8988T (cell line): ENCODE measurements around the gene IGHMBP2.
"Not testable (repeated sequence)": the region's sequence is repeated elsewhere in the genome, so short reads cannot be mapped to it uniquely, and the experiment has no call there.

Experiments used
- DNase-seq: peaks from one replicate; pipeline ENCODE4 v3.0.0; 2011

IGHMBP2 gene

DNA sequence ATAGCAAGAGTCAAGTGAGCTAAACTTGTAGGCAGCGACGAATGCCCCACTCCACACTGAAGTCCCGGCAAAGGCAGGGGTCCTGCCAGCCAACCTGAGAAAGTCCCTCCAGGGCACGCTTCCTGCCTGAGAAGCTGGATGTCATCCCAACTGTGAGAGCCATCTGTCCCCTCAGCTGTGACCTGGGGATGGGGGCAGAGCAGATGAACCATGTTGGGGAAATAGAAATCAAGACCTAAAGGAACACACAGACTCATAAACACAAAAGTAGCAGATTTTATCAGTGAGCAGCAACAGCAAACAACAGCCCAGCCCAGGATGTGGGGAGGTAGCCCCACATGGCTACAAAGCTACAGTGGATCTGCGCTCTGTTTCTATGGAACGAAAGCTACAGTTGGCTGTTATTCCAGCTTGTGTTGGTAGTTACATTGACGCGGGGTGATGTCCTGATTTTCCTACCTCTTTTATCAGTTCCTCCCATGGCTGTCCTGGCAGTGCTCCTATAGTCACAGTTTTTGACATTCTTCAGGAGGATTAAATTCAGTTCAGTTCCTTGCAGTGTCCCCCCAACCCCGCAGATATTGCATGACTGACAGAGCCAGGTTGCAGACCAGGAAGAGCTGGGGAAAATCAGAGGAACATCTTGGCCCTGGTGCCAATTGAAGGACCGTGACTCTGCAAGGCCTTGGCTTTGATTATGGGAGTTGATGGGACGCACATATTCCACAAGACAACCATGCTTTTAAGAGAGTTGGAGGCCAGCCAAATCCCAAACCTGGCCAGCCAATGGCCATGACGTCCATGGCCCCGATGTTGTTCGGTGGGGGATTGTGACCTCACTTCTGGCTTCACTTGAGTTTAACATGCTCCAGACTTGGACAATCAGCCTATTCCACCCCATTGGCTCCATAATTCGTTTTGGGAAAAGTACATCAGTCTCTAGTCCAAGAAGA is 62.5 kb downstream of the IGHMBP2 start:
- no peak for DNase-seq

DNA sequence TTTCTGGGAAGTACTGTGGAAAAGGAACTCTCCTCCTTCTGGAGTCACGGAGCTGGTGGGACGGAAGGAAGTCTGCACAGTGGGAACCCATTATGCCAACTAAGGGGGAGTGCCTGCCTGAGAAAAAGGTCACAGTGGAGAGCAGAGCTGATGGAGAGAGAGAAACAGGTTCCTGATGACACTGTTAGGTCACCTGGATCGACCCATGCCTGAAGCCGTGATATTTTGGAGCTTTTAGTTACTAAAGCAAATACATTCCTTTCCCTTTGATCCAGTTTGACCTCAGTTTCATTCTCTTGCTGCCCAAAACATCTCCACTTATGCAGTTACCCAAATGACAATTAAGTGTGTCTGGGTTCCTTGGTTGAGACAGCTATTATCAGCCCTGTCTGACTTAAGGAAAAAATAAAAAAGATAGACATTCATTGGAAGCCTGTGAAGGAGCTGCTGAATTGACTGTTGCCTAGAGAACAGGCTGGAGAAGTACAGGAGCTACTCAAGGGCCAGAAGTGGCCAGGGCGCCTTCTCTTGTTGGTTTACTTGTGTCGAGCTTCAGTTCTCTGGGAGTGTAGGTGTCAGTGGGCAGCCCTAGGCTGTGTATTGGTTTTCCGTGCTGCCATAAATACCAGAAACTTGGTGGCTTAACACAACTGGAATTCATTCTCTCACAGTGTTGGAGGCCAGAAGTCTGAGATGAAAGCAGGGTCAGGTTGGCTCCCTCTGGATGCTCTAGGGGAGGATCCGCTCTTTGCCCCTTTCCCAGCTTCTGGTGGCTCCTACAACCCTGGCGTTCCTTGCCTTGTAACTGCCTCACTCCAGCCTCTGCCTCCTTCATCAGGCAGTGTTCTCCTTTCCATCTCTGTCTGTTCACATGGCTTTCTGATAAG is 63.4 kb downstream of the IGHMBP2 start:
- DNase-seq = no peak

DNA sequence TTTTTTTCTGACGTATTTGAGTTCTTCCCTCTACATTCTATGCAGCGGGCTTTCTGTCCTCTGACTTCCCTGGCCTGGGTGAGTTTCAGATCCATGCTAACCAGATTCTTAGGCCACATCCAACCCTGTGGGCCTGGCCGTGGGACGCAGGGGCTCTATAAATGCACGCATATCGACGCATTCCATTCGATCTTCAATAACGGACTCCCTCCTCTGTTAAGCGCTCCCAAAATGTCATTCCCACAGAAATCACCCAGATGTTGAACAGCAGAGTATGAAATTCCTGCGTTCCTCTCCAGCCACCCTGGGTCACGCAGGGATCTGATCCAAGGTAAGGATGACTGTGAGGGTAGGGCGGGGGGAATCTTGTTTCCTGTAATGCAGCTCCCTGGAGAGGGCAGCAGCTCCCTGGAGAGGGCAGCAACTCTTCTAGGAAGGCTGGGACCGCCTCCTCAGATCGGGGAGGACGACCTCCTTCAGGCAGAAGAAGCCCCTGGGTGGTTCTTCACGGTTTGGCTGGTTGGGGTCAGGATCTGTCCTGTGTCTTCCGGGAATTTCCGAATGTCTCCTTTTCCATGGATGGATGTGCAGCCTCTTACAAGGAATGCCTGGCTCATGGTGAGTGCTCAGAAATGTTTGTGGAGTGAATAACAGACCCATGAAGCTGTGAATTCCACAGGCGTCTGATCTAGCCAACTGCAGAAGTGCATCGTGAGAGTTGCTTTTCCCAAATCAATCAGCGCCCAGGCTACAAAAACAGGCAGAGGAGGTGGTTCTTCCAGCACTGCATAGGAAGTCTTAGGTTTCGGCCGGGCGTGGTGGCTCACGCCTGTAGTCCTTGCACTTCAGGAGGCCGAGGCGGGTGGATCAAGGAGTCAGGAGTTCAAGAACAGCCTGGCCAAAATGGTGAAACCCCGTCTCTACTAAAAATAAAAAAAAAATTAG is 64.9 kb downstream of the IGHMBP2 start:
- no peak for DNase-seq

DNA sequence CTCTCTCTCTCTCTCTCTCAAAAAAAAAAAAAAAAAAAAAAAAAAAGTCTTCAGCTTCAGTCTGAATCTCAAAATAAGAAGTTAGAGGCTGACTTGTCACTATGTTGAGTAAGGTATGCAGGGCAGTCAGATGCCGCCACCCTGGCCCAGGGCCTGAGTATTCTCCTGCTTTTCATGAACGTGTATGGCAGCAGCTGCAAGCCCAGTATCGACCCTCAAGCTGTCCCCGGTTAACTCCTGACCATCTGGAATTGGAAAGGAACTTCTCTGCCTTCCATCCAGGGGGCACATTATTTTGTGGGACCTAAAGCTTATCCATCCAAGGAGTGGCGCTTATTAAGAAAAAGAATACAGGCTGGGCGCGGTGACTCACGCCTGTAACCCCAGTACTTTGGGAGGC is 65.7 kb downstream of the IGHMBP2 start:
- no peak for DNase-seq

DNA sequence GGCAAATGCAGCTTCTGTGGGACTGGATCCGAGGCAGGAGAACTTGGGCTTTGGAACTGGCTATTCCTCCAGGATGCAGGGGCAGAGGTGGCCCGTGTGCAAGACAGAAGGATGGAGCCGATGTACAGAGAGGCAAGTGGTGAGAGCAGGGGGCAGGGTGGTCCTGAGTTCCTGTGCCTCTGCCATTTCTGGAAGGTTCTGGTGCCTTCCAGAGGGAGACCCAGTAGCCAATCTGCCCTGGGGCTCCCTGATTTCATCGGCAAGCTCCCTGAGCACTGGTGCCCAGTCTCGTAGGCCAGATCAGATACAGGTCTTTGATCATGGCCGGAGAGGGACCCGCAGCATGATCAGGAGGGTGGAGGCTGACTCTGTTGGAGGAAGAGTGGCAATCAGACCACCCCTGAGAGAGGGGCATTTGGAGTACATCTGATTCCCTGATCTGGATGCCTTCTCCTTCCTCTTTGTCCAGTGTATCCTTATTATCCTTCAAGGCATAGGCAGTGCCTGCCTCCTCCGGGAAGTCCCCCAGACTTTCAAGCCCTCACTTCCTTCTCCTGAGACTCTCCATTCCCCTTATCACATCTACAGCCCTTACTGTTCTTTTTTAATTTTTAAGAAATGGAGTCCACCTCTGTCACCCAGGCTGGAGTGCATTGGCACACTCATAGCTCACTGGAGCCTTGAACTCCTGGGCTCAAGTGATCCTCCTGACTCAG is 67.4 kb downstream of the IGHMBP2 start:
- no peak for DNase-seq

DNA sequence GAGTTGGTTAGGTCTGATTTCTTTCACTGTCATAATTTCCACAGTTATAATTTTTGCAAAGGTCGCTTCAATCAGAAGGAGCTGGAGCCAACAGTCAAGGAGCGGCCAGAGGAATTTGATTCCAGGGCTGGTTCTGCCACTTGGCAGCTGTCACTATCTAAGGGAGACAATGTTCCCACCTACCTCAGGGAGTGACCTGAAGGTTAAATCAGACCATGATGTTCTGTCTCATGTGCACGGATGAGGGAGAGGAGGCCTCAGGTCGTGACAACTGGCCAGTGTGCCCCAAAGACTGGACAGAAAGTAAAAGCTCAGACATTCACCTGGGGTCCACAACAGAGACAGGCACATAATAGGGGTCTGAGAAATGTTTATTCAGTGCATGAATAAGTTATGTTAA is 69.5 kb downstream of the IGHMBP2 start:
- no peak for DNase-seq

DNA sequence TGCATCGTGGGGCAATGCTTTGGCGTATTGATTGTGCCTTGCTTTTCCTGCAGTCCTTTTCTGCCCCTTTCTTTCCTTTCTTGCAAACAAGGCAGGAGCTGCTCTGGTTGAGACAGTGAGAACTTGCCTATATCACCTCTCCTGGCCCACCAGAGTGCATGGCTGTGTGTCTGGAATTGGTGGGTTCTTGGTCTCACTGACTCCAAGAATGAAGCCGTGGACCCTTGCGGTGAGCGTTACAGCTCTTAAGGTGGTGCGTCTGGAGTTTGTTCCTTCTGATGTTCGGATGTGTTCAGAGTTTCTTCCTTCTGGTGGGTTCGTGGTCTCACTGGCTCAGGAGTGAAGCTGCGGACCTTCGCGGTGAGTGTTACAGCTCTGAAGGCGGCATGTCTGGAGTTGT is 70.0 kb downstream of the IGHMBP2 start:
- DNase-seq = not testable (repeated sequence)

DNA sequence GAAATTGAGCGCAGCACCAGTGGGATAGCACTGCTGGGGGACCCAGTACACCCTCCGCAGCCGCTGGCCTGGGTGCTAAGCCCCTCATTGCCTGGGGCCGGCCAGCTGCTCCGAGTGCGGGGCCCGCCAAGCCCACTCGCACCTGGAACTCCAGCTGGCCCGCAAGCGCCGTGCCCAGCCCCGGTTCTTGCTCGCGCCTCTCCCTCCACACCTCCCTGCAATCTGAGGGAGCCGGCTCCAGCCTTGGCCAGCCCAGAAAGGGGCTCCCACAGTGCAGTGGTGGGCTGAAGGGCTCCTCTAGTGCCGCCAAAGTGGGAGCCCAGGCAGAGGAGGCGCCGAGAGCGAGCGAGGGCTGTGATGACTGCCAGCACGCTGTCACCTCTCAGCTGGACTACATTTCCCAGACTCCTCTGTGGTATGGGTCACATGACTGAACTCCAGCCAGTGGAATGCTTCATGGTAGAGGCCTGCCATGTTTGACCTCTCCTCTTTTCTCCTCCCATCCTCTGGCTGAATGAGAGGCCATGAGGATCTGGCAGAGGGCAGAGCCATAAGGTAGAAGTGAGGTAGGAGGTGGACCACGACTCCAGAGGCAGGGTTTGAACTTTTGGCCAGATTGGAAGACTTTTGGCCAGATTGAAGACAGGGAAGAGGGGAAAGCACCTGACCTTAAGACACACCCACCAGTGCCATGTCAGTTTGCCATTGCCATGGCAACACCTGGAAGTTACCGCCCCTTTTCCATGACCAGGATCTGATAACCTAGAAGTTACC is 70.9 kb downstream of the IGHMBP2 start:
- DNase-seq = no peak

DNA sequence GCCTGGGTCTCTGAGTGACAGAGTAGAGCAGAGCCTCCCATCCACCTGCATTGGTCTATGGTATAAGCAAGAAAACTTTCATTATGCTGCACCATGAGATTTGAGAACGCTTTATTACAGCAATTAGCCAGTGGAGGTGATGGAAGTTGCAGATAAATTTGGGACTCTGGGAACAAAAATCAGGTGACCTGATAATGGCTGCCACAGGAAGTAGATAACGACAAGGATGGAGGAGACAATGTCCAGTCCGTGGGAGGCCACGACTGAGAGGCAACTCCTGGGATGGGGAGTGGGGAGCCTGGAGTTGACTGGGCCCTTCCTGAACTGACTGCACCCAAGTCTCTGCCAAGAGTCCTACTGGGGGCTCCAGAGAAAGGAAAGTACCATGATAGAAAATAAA is 72.4 kb downstream of the IGHMBP2 start:
- no peak for DNase-seq

DNA sequence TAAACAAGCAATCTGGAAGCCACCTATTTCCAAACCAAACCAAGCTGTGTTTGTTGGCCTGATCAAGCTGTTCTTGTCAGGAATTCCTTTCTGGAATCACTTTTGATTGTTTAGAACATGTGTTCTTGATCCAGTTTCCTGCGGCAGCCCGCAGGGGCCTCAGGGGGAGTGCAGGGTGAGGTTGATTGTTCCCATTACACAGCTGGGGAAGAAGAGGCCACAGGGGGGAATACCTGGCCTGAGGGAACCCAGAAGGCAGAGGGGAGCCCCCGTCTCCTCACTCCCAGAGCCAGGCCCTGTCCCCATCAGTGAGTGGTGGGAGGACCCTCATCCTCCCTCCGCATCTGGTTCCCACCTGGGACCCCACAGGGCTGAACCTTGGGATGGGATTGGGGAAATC is 72.9 kb downstream of the IGHMBP2 start:
- DNase-seq = no peak

DNA sequence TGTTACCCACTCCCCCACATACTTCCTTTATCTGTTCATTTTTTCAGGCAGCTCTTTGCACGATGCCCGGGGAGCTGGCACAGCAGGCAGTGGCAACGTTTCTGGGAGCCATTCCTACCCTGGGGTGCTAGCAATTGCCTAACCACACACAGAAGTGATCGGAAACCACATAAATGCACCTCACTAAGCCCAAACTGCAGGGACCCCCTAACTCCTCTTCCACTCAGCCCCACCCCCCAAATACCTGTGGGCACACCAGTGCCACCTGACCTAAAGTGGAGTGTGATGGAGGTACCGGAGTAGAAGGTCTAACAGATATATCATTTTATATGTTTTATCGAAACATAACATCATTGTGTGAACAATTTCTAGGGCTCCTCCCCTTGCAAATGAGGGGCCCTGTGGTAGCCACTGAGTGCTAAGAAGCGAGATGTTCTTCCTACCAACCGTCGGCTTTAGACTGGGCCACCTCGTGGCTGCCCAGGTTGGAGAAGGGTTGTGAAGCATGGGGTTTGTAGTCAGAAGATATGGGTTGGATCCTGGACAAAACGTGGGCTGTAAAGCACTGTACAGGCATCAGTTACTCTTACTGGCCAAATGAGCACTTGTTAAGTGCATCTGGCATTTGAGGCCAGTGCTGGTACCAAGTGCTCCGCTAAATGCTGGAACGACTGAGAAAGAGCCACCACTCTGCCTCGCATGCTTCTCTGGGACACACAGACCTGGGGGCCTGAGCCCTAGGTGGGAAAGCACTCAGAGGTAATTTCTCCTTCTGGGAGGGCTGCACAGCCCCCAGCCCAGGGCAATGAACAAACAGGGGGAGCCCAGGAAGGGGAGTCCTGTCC is 74.3 kb downstream of the IGHMBP2 start:
- DNase-seq = no peak

DNA sequence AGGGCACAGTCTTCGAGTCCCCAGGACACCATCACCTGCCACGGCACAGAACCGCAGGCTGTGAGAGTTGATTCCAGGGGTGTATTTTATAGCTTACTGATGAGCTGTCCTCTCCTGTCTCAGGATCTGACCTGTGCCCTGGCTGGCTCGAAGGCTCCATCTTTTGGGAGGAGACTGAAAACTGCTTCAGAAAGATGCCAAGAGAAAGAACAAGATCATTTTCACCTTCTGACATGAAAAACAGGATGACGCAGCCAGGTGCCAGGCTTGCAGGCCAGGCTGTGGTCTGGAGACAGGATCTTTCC is 74.9 kb downstream of the IGHMBP2 start:
- no peak for DNase-seq

DNA sequence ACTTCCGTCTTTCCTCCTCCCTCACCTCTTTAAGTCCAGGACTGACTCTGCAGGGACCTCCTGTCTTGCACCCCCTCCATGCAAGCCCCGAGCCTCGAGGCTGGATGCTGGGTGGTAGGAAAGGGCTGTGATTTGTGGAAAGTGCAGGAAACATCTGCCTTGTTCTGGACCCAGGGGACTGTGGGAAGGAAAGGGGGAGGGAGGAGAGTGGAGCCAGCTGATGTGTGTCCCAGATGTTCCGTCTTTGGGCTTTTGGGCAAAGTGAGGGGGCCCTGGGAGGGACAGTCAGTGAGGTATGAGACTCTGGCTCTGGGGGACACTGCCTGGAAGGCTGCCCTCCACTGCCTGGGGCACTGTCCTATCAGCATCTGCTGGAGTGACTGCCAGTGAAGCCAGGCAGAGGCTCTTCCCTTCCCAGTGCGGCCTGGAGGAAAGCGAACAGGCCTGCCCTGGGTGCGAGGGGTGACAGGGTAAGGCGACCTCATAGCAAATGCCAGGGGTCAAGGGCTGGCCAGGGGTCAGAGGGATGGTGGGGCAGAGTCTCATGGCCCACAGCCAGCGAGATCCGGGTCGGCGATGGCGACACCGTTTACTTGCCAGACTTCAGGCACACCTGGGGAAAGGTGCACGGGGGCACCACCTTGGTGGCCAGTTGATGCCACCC is 75.4 kb downstream of the IGHMBP2 start:
- no peak for DNase-seq

DNA sequence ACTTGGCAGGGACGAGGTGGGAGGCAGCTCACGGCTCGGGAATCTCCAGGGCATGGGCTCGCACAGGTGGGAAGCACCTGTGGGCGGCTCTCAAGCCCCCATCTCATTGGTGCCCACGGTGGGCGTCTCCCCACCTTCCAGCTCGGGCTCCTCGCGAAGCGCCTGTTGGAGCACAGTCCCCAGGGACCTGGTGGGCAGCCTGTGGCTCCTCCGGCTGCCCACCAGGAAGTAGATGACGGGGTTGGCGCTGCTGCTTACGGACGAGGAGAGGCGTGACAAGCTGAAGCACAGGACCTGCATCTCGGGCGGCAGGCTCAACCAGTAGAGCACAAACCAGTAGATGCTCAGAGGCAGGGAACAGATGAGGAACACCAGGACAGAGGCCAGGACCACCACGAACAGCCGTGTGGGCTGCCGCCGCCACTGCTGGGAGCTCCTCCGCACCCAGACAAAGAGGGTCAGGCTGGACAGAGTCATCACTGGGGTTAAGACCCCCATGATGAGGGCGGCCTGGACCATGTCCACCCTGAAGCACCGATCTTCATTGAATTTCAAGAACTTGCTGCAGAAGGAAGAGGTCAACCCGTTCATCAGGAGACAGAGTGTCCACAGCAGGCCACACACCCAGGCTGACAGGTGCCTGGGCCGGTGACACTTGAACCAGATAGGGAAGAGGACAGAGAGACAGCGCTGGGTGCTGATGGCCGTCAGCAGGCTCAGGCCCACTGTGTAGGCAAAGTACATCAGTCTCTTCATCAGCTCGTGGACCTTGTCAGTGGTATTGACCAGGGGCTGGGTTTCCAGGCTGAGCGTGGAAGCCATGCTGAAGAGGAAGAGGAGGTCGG is 76.5 kb downstream of the IGHMBP2 start:
- DNase-seq = no peak

DNA sequence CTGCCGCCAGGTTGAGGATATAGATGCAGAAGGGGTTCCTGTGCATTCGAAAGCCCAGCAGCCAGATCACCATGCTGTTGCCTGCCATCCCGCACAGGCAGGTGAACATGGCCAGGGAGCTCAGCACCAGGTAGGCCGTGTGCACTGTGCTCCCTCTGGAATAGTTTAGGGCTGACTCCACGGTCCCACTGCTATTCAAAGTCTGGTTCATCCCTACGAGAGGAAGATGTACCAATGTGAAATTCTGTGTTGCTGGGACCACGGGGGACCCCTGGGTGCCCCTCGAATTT is 77.0 kb downstream of the IGHMBP2 start, which contains the start of gene MRGPRD:
MRGPRD (minus strand) TSS at position 211 of the 290 bp plus-strand sequence; CDS start at position 211, 0 bp downstream.
- DNase-seq = no peak

DNA sequence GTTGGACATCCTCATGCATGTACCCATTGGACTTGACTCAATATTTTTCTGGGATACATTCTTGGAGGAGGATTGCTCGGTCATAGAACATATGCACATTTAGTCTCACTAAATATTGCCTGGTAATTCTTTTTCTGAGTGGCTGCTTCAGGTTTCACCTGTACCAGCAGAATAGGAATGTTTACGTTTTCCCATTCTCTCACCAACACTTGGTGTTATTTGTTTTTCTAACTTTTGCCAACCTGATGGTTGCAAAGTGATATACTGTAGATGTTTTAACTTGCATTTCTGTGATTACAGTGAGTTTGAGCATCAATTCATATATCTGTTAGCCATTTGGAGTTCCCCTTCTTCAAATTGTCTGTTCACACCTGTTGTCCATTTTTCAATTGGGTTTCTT is 78.4 kb downstream of the IGHMBP2 start:
- no peak for DNase-seq

DNA sequence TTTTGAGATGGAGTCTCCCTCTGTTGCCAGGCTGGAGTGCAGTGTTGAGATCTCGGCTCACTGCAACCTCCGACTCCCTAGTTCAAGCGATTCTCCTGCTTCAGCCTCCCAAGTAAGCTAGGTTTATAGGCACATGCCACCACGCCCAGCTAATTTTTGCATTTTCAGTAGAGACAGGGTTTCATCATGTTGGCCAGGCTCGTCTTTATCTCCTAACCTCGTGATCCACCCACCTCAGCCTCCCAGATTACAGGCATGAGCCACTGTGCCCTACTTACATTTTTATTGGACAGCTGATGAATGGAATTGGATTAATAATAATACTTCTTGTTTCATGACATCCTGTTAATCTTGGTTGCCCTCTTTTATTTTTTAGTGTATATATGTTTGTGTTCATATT is 80.1 kb downstream of the IGHMBP2 start:
- no peak for DNase-seq

DNA sequence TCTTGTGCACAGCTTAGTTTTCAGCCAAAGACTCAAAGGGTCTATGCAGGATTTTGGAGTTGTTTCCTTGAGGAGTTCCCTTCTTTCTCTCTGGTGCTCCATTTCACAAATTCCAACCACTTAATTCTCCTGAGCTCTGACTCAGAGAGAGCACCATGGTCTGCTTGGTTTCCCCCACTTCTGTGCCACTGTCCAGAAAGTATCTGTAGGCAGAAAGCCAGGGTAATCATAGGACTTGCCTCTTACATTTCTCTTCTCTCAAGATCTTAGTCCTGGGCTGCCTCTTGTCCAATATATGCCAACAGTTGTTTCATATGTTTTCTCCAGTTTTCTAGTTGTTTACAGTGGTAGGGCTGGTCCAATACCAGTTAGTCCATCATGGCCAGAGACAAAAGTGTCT is 83.5 kb downstream of the IGHMBP2 start:
- DNase-seq = no peak

DNA sequence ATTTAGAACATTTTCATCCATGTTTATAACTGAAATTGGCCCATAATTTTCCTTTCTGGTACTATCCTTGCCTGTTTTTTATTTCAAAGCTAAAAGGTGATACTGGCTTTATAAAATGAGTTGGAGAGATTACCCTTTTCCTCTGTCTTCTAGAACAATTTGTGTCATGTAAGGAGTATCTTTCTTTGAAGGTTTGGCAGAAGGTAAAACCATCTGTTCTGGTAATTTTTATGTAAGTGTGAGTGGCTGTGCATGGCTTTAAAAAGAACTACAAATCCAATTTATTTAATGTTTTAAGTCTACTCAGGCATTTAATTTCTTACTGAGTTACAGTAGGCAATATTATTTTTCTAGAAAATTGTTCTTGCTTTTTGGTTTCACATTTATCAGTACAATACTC is 84.8 kb downstream of the IGHMBP2 start:
- DNase-seq = no peak
